Myometrial cell (primary cell): Measurements from ENCODE around the gene SCML1. TPM values are rescaled to one million over a fixed set of nuclear protein-coding genes. Genes with fewer than 3 reads are reported as not detected.

Experiments
- total RNA-seq: library from RNA; depleted of rRNA; stranded (reverse); fragments of >200 nt; gene quantifications from 2 replicates; pipeline ENCODE4 v1.2.3, GENCODE V29; 2015

The SCML1 gene
- total RNA-seq = 7.4 and 10.1 TPM in 2 replicates

GRCh38 chrX:17736856-17737709 is at the start of gene SCML1:
SCML1 (plus strand) TSS chrX:17737493; CDS start chrX:17744187, 6,694 bp downstream.

Other genes with a start within 250 kb of the SCML1 start
- 0.18 TPM in 1 of 2 replicates, not detected in the other for gene RAI2, start 123.8 kb downstream of the SCML1 start, total RNA-seq